ENCODE measurements around the gene IL22RA1. TPM values are rescaled to one million over a fixed set of nuclear protein-coding genes. Genes with fewer than 3 reads are reported as not detected.

Gene IL22RA1
- total RNA-seq, 5 donors from 2014 or later (not counting 1 experiment from before 2014, with no cell fraction given): 0.13 to 0.15 TPM; not detected in 3

GRCh38 chr1:24121406-24121805 lies 21.5 kb downstream of the IL22RA1 start:
- Histone ChIP-seq H3K9me3 (no peaks in the 10 kb centered on the region), H3K4me3 (ENCODE audit: control insufficient read depth in 1 of 2, extremely low read depth in 1 of 2, low read length in 1 of 2) (no peak overlapping the region), H3K4me1 (ENCODE audit: control insufficient read depth in 1 of 2, extremely low read depth in 1 of 2, insufficient read depth in 2 of 2, low read length in 2 of 2) (no peaks in the 10 kb centered on the region), H3K27ac (ENCODE audit: low read length) (no peak overlapping the region), H3K36me3 (ENCODE audit: control insufficient read depth in 2 of 2, extremely low read depth in 1 of 2, insufficient read depth in 1 of 2, low read length in 1 of 2) (no peaks in the 10 kb centered on the region), H3K27me3 (replicated peaks in 1 of 2; ENCODE audit: control insufficient read depth in 2 of 2, extremely low read depth in 1 of 2, insufficient read depth in 2 of 2, low read length in 1 of 2) (peaks cover 0 to 60% of the 10 kb centered on the region in 2 experiments)
- Mint-ChIP-seq H3K9me3 (no peaks in the 10 kb centered on the region), H3K36me3 (no peaks in the 10 kb centered on the region), H3K4me1 (no peaks in the 10 kb centered on the region), H3K4me3 (no peak overlapping the region), H3K27ac (no peak overlapping the region), H3K27me3 (peaks cover 5 to 24% of the 10 kb centered on the region in 2 donors)
- no peak for ATAC-seq (replicated peaks in 1 of 4)
- DNase-seq: no peak
- WGBS (ENCODE audit: insufficient coverage): 73% methylated on average over 12 of the region's 14 CpGs
- ChIA-PET POLR2A (no interaction called here), CTCF (interaction anchor here in 1 of 2 donors (0.7 kb wide), 1 partner anchor 477 kb away, joined by 8 read pairs; no protein-coding TSS in a partner anchor)

- no peak for ATAC-seq (replicated peaks in 1 of 4)
- H3K36me3 ChIP-seq (ENCODE audit: control insufficient read depth in 2 of 2, extremely low read depth in 1 of 2, insufficient read depth in 1 of 2, low read length in 1 of 2): no peaks in the 10 kb centered on the region
- no CpG with 5 or more reads among the region's 3 CpGs for WGBS (ENCODE audit: insufficient coverage)
- DNase-seq: no peak
- peaks cover 10 to 26% of the 10 kb centered on the region in 2 donors for H3K27me3 Mint-ChIP-seq
- no peaks in the 10 kb centered on the region for H3K9me3 Mint-ChIP-seq
- no peak overlapping the region for H3K4me3 ChIP-seq (ENCODE audit: control insufficient read depth in 1 of 2, extremely low read depth in 1 of 2, low read length in 1 of 2)
- no peaks in the 10 kb centered on the region for H3K9me3 ChIP-seq
- H3K4me3 Mint-ChIP-seq: no peak overlapping the region
- no peak overlapping the region for H3K27ac ChIP-seq (ENCODE audit: low read length)
- peaks cover 0 to 63% of the 10 kb centered on the region in 2 experiments for H3K27me3 ChIP-seq (replicated peaks in 1 of 2; ENCODE audit: control insufficient read depth in 2 of 2, extremely low read depth in 1 of 2, insufficient read depth in 2 of 2, low read length in 1 of 2)
- CTCF ChIA-PET: no interaction called here
- H3K36me3 Mint-ChIP-seq: no peaks in the 10 kb centered on the region
- POLR2A ChIA-PET: no interaction called here
- H3K4me1 Mint-ChIP-seq: no peaks in the 10 kb centered on the region
- no peak overlapping the region for H3K27ac Mint-ChIP-seq
- H3K4me1 ChIP-seq (ENCODE audit: control insufficient read depth in 1 of 2, extremely low read depth in 1 of 2, insufficient read depth in 2 of 2, low read length in 2 of 2): no peaks in the 10 kb centered on the region
These were observed 22.0 kb downstream of the IL22RA1 start for GRCh38 chr1:24120965-24121364.

- ChIA-PET POLR2A (no interaction called here), CTCF (no interaction called here)
- Mint-ChIP-seq H3K4me3 (no peak overlapping the region), H3K4me1 (no peaks in the 10 kb centered on the region), H3K27ac (no peak overlapping the region), H3K27me3 (peaks cover 15 to 26% of the 10 kb centered on the region in 2 donors), H3K36me3 (no peaks in the 10 kb centered on the region), H3K9me3 (no peaks in the 10 kb centered on the region)
- WGBS (ENCODE audit: insufficient coverage): 77% methylated on average over 8 of the region's 17 CpGs
- H3K27me3 ChIP-seq (replicated peaks in 1 of 2; ENCODE audit: control insufficient read depth in 2 of 2, extremely low read depth in 1 of 2, insufficient read depth in 2 of 2, low read length in 1 of 2): peaks cover 0 to 71% of the 10 kb centered on the region in 2 experiments
- no peak overlapping the region for H3K27ac ChIP-seq (ENCODE audit: low read length)
- H3K4me1 ChIP-seq (ENCODE audit: control insufficient read depth in 1 of 2, extremely low read depth in 1 of 2, insufficient read depth in 2 of 2, low read length in 2 of 2): no peaks in the 10 kb centered on the region
- no peak overlapping the region for H3K4me3 ChIP-seq (ENCODE audit: control insufficient read depth in 1 of 2, extremely low read depth in 1 of 2, low read length in 1 of 2)
- H3K36me3 ChIP-seq (ENCODE audit: control insufficient read depth in 2 of 2, extremely low read depth in 1 of 2, insufficient read depth in 1 of 2, low read length in 1 of 2): no peaks in the 10 kb centered on the region
- H3K9me3 ChIP-seq: no peaks in the 10 kb centered on the region
- ATAC-seq (replicated peaks in 1 of 4) (no peak), DNase-seq (no peak)
These were observed 22.8 kb downstream of the IL22RA1 start for GRCh38 chr1:24119859-24120756.

- Histone ChIP-seq H3K36me3 (ENCODE audit: control insufficient read depth in 2 of 2, extremely low read depth in 1 of 2, insufficient read depth in 1 of 2, low read length in 1 of 2) (no peaks in the 10 kb centered on the region), H3K27ac (ENCODE audit: low read length) (no peak overlapping the region), H3K4me1 (ENCODE audit: control insufficient read depth in 1 of 2, extremely low read depth in 1 of 2, insufficient read depth in 2 of 2, low read length in 2 of 2) (no peaks in the 10 kb centered on the region), H3K4me3 (ENCODE audit: control insufficient read depth in 1 of 2, extremely low read depth in 1 of 2, low read length in 1 of 2) (no peak overlapping the region), H3K27me3 (replicated peaks in 1 of 2; ENCODE audit: control insufficient read depth in 2 of 2, extremely low read depth in 1 of 2, insufficient read depth in 2 of 2, low read length in 1 of 2) (peaks cover 0 to 76% of the 10 kb centered on the region in 2 experiments), H3K9me3 (no peaks in the 10 kb centered on the region)
- Mint-ChIP-seq H3K9me3 (no peaks in the 10 kb centered on the region), H3K4me1 (no peaks in the 10 kb centered on the region), H3K27ac (no peak overlapping the region), H3K36me3 (no peaks in the 10 kb centered on the region), H3K4me3 (no peak overlapping the region), H3K27me3 (peaks cover 15 to 26% of the 10 kb centered on the region in 2 donors)
- WGBS (ENCODE audit: insufficient coverage): 86% methylated on average over 1 of the region's 5 CpGs
- CTCF ChIA-PET: interaction anchor here in 1 of 2 donors (0.6 kb wide), 1 partner anchor 508 kb away, joined by 4 read pairs; no protein-coding TSS in a partner anchor
- POLR2A ChIA-PET: no interaction called here
- DNase-seq: no peak
- no peak for ATAC-seq (replicated peaks in 1 of 4)
These were observed 23.5 kb downstream of the IL22RA1 start for GRCh38 chr1:24119489-24119858.

- WGBS (ENCODE audit: insufficient coverage): 80% methylated on average over 3 of the region's 8 CpGs
- Histone ChIP-seq H3K27me3 (replicated peaks in 1 of 2; ENCODE audit: control insufficient read depth in 2 of 2, extremely low read depth in 1 of 2, insufficient read depth in 2 of 2, low read length in 1 of 2) (peaks cover 0 to 78% of the 10 kb centered on the region in 2 experiments), H3K4me3 (ENCODE audit: control insufficient read depth in 1 of 2, extremely low read depth in 1 of 2, low read length in 1 of 2) (no peak overlapping the region), H3K9me3 (no peaks in the 10 kb centered on the region), H3K4me1 (ENCODE audit: control insufficient read depth in 1 of 2, extremely low read depth in 1 of 2, insufficient read depth in 2 of 2, low read length in 2 of 2) (no peaks in the 10 kb centered on the region), H3K27ac (ENCODE audit: low read length) (no peak overlapping the region), H3K36me3 (ENCODE audit: control insufficient read depth in 2 of 2, extremely low read depth in 1 of 2, insufficient read depth in 1 of 2, low read length in 1 of 2) (no peaks in the 10 kb centered on the region)
- DNase-seq (no peak), ATAC-seq (replicated peaks in 1 of 4) (no peak)
- CTCF ChIA-PET: interaction anchor here in 1 of 2 donors (0.6 to 0.7 kb wide), 2 partner anchors 10 to 509 kb away, joined by 4 to 7 read pairs; no protein-coding TSS in a partner anchor
- Mint-ChIP-seq H3K4me3 (no peak overlapping the region), H3K36me3 (no peaks in the 10 kb centered on the region), H3K27me3 (peaks cover 19 to 34% of the 10 kb centered on the region in 2 donors), H3K27ac (no peak overlapping the region), H3K4me1 (peaks cover 0 to 4% (median 0%) of the 10 kb centered on the region in 3 donors), H3K9me3 (no peaks in the 10 kb centered on the region)
- POLR2A ChIA-PET: no interaction called here
These were observed 24.3 kb downstream of the IL22RA1 start for GRCh38 chr1:24118410-24119242.

- Mint-ChIP-seq H3K9me3 (no peaks in the 10 kb centered on the region), H3K4me1 (peaks cover 0 to 8% (median 2%) of the 10 kb centered on the region in 3 donors), H3K27me3 (peaks cover 25 to 37% of the 10 kb centered on the region in 2 donors), H3K4me3 (no peak overlapping the region), H3K36me3 (no peaks in the 10 kb centered on the region), H3K27ac (no peak overlapping the region)
- ATAC-seq (replicated peaks in 1 of 4): no peak
- peaks cover 0 to under 1% of the 10 kb centered on the region in 2 experiments for H3K4me1 ChIP-seq (ENCODE audit: control insufficient read depth in 1 of 2, extremely low read depth in 1 of 2, insufficient read depth in 2 of 2, low read length in 2 of 2)
- no peak for DNase-seq
- no peak overlapping the region for H3K4me3 ChIP-seq (ENCODE audit: control insufficient read depth in 1 of 2, extremely low read depth in 1 of 2, low read length in 1 of 2)
- H3K9me3 ChIP-seq: no peaks in the 10 kb centered on the region
- CTCF ChIA-PET: interaction anchor here in 1 of 2 donors (0.7 kb wide), 1 partner anchor 9 kb away, joined by 7 read pairs; no protein-coding TSS in a partner anchor
- H3K27ac ChIP-seq (ENCODE audit: low read length): no peak overlapping the region
- peaks cover 0 to 77% of the 10 kb centered on the region in 2 experiments for H3K27me3 ChIP-seq (replicated peaks in 1 of 2; ENCODE audit: control insufficient read depth in 2 of 2, extremely low read depth in 1 of 2, insufficient read depth in 2 of 2, low read length in 1 of 2)
- H3K36me3 ChIP-seq (ENCODE audit: control insufficient read depth in 2 of 2, extremely low read depth in 1 of 2, insufficient read depth in 1 of 2, low read length in 1 of 2): no peaks in the 10 kb centered on the region
- 96% methylated on average over 4 of the region's 14 CpGs for WGBS (ENCODE audit: insufficient coverage)
- POLR2A ChIA-PET: no interaction called here
These were observed 25.1 kb downstream of the IL22RA1 start for GRCh38 chr1:24117722-24118409.
